NCI-H345 treated with DMSO at 0.1 percent for 48 hours (cell line): ENCODE data around the gene MYO1D.
A peak's percentile ranks its signal among the peaks of the same experiment; 100 is the strongest.

Experiments used
- DNase-seq: peaks from one replicate; lab custom pipeline; 2025; ENCODE audit not compliant: unreplicated experiment; lab: John Stamatoyannopoulos, UW

Gene MYO1D

DNA sequence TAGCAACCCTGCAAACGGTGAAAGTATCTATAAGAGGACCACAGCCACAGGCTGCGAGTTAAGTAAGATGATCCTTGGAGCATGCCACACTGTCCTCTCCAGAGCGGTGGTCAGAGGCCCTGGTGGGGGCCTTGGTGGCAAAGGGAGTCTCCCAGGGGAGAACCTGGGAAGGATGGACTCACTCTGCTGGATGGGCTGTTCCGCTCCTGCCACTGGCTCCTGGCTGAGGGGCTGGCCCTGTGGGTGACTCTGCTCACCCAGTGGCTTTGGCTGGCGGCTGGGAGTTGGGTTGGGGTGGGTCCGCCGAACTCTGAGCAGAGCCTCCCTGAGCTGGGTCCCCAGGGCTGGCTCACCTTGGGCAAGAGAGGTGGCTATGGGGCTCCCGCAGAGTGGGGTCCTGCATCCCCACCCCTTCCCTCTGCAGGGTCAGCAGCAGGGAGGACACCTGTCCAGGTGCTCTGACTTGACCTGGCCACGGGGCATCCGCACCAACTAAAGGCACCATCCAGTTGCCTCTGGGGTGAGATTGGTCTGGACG, 382.9 kb downstream of the MYO1D start:
- DNase-seq = no peak

DNA sequence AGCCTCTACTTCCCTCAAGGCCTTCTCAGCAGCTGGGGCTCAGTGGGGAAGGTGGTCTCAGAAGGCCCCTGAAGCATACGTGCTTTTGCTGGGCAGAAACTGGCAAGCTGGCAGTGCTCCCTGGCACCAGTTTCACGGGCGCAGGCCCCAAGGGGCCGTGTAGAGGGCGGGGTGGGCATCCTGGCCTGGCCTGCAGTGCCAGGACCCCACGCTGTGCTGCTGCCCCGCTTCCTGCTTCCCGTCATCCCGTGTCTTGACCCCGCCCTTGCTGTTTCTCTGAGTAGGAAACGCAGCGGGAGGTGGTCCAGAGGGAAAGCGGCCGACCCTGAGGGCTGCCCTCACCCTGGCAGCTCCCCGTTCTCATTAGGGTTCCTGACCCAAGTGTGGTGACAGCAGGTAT, 383.4 kb downstream of the MYO1D start:
- no peak for DNase-seq

DNA sequence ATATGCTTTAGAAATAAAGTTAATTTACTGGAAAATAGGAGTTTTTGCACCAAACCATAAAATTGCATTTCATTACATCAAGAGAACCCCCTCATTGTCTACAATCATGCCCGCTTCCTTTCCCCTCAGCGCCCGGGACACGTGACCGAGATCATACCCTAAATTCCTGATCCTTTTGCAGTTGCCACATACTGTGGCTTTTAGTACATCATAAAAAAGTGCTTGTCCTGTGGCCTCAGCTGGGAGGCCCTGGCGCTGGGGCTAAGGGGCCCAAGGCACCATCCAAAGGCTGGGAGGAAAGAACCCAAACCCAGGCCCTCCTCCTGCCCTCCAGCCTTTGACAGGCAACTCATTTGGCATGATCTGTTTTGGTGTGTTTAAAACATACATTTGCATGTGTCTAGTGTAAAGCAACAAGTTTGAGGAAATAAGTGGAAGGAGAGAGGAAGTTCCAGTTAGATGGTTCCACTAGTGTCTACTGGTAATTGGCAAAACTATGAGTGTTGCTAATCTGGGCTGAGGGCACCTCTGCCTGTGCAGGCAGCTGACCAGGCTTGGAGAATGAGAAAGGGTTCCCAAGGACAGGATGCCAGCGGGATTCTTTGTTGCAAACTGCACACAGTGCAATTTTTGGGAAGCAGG, 384.2 kb downstream of the MYO1D start:
- DNase-seq = no peak

DNA sequence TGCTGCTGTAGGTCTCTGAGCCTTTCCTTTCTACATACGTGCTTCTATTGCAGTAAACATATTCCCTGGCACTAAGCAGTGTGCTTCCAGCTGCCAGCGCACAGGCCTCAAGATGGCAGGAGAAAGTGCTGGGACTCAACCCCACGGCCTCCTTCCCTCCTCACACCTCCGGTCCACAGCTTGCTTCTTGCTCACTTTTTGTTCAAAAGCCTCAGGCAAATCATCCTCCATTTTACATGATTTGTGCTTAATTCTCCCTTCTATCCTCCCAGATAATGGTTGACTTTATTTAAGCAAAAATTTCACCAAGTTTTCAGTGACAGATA, 384.7 kb downstream of the MYO1D start:
- no peak for DNase-seq

DNA sequence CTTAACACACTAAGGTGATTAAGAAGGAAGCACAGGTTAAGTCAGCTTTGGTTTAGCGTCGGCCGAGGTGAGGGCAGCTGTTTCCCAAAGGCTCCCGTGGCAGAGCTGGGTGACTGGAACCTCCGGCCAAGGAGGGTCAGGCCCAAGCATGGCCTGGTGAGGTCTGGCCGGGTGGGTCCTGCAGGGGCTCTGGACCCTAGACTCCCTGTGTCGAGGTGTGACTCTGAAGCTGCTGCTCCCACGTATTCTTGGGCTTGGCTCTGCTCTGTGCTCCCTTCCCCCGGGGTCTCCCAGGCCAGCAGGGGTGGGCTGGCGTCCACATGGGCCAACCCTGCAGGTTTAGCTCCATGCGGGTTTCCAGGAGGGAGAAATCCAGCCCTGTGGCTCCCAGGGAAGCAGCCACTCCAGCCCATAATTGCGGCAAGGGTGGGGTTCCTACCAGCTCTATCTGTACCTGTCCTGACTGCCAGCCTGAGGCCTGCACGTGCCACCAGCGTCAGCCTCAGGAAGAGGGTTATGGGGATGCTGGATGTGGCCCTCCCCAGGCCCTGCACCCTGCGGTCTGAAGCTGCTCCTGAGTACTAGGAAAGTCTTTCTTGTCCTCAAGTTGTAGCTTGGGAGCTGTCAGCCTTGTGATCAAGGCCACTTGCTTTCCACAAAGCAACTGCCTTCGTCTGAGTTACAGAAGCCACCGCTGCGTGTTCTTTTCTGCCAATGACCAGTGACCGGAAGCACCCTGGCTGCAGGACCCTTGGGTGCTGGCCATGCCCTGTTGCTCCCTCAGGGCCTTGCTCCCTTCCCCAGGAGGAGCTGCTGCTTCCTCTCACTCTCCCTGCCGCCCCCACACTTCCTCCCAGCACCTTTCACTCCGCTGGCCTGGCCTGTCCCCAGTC, 385.3 kb downstream of the MYO1D start:
- DNase-seq = no peak

DNA sequence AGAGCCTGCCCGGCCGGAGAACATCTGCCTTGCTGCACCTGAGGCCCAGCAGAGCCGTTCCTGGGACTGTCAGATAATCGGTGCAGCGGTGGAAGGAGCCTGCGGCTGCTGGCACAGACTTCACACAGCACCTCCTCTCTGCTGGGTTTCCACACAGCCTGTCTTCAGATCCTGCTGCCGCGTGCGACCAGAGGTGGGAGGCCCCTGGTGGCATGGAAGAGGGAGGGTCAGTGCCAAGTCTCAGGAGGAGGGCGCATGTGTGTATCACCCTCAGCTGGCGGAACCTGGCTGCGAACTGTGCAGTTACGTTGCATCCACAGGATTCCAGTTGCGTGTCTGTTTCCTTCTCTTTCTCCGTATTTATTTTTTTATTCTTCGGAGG, 386.8 kb downstream of the MYO1D start:
- DNase-seq = no peak

DNA sequence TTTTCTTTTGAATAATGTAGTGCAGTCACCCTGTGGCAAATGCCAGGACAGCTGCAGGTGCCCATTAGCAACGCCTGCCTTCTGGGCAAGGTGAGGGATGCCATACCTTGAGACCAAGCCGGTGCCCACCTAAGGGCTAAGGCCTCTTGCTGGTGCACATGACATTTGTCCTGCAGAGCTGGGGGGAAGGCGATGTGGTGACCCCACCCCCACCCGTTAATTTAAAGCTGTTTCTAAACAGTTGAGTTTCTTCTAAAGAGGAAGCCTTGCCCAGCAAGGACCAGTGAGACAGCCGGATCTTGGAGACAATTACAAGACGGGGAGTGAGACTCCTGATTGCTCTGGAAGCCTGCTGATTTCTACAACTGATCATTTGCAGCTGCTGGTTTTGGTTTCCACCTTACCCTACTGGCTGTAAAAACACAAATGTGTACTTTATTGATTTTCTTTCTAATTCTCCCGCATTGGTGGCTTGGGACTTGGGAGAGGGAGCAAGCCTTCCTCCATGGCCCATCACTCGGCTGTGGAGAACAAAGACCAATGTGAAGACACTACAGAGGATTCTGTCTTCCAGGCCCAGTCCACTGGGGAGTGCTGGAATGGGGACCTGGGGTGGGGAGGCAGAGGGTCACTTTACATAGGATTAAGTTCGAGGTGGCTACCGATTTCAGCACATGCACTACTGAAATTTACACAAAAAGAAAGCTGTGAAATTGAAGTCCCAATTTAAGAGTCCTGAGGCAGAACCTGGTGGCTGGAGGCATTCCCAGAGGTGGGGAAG, 387.4 kb downstream of the MYO1D start:
- no peak for DNase-seq

DNA sequence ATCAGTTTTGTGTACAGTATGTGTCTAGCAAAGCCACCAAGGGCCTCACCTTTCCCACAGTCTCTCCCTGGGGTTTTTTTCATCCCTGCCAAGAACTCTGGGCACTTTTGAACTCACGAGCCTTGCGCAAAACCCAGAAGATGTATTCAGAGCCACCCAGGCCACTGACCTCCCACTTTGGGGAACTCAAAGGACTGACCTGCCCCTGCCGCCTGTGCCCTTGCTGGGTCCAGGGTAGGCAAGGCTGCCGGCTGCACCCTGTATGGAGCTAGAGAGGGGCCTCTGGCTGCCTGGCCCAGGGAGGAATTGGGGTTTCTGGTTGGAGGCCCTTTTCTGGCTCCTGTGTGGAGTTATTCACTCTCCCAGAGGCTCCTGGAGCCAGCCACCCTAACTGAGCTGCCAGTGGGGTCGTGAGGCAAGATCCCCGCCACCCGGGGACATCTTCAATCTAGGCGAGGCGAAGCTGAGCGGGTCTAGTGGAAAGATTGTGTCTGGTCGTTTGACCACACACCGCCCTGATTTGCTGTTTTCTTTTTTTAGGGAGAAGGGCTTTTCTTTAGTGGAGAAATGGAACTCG, 388.2 kb downstream of the MYO1D start:
- no peak for DNase-seq

DNA sequence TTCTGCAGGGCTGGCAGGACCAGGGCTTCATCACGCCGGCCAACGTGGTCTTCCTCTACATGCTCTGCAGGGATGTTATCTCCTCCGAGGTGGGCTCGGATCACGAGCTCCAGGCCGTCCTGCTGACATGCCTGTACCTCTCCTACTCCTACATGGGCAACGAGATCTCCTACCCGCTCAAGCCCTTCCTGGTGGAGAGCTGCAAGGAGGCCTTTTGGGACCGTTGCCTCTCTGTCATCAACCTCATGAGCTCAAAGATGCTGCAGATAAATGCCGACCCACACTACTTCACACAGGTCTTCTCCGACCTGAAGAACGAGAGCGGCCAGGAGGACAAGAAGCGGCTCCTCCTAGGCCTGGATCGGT, 388.8 kb downstream of the MYO1D start:
- no peak for DNase-seq

DNA sequence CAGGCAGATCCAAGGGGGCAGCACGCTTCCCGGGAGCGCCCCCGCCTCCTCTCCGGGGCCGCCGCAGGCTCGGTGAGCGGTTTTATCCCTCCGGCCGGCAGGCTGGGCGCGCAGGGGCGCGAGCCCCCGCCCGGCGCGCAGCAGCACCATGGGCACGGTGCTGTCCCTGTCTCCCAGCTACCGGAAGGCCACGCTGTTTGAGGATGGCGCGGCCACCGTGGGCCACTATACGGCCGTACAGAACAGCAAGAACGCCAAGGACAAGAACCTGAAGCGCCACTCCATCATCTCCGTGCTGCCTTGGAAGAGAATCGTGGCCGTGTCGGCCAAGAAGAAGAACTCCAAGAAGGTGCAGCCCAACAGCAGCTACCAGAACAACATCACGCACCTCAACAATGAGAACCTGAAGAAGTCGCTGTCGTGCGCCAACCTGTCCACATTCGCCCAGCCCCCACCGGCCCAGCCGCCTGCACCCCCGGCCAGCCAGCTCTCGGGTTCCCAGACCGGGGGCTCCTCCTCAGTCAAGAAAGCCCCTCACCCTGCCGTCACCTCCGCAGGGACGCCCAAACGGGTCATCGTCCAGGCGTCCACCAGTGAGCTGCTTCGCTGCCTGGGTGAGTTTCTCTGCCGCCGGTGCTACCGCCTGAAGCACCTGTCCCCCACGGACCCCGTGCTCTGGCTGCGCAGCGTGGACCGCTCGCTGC, 389.3 kb downstream of the MYO1D start:
- no peak for DNase-seq

DNA sequence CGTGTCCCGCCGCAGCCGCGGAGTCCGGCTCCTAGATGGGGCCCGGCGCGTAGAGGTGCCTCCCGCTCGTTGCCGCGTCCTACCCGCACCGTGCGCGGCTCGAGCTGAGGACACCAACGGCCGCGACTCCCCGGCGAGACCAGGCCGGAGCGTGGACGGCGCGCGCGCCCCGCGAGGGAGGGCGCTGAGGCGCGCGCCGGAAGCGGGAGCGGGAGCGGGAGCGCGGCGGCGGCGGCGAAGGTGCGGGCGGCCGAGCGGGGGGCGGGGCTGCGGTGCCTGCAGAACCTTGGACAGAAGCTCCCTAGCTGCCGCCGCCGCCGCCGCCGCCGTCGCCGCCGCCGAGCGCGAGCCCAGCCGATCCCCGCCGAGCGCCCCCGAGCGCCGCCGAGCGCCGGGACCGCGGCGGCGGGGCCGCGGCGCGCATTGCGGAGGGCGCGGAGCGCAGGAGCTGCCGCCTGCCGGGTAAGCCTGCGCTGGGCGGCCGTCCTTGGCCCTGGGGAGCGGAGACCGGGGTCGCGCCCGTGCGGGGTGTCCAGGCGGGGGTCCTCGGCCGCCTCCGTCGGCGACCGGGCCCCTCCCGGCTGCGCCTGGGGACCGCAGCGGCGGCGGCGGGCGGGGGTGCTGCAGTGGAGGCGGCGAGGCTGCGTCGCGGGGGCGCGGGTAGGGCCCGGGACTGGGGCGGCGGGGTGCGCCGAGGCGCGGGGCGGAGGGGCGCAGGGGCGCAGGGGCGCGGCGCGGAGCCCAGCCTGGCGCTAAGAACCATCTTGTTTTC, 390.0 kb downstream of the MYO1D start, which contains the start of gene CDK5R1:
CDK5R1 (plus strand) TSS at position 293 of the 772 bp plus-strand sequence. CDS start 628 bp downstream, outside the sequence.
- peak; percentile 48 for DNase-seq

DNA sequence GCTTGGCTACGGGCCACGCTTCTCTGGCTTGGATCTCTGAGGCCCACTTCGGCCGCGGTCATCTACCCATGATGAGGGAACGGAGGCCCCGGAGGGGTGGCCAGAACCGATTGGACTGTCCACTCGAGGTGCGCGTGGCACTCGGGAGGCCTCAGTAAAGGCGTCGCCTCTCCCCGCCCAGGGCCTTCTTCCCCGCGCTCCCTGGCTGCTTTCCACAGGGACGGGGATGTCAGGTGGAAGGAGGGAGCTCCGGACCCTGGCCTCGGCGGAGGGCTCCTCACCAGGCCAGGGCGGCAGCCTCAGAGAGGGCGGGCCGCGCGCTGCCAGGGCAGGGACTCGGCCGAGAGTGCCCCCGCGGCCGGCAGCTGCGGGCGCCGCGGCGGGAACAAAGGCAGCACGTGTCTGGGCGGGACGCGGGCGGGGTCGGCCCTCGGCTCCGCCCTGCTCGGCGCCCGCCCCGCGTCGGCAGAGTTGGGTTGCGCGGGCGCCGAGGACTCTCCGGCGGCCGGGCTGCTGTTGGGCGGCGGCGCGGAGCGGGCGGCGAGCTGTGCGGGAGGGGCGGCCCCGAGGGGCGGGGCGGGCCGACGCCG, 390.7 kb downstream of the MYO1D start:
- peak; percentile 76 for DNase-seq

DNA sequence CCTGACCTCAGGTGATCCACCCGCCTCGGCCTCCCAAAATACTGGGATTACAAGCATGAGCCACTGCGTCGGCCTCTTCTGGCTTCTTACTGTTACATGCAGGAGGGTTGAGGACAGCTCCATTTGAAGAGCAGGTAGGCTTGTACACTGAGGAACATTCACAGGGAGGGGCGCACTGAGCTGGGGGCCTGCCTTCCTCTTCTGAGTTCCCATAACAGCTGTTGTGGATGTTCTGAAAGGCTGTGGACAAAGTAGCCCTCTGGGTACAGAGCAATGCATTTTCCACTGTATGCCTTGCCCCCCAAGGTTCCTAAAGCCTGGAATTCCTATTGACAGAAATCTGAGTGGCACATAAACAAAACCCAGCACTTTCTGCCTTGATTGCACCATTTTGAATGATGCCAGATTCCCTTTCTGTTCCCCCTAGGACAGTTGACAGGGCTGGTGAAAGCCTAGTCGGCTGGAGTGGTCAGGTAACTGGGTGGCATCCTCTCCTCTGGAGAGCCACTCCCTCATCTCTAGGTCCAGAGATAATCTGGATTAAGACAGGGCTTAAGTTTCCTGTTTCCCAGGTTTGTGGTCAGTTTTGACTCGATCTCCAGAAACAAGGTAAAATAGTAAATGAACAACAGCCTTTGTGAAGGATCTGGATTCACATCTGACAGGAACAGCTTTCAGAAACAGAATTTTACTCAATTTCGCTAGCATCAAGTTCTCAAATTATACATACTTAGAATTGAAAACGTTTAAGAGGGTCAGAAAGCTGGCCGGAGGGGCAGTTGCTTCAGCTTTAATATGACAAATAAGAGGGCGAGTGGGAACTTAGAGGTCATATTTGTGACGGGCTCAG, 391.4 kb downstream of the MYO1D start:
- DNase-seq = no peak

DNA sequence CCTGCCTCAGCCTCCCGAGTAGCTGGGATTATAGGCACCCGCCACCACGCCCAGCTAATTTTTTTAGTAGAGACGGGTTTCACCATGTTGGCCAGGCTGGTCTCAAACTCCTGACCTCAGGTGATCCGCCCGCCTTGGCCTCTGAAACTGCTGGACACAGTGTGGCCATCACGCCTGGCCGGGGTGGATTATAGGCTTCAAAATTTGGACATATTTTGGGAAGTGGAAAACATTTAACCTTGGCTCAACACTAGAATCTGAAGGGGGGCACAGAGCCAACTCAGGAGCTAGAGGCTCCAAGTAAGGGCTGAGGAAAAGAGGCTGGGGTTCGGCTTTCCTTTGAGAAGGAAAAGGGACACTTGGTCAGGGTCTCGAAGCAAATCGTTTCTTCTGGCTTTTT, 392.3 kb downstream of the MYO1D start:
- no peak for DNase-seq

DNA sequence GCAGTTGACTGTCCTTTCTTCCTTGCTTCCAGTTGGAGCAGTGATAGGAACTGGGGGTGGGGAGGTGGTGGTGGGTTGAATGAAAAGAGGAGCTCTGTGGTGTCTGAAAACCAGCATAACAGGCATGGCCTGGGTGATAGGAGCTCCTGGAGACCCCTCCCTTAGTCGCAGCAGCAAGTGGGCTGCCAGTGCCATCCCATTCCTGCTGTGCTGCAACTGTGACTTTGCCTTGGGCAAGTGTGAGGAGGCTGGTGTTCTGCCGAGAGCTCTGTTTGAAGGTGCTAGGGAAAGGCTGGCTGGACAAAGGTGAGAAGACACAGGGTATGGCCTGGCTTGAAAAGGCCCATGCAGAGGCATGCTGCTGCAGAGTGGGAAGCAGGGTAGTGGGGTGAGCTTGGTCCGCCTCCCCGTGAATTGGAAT, 392.9 kb downstream of the MYO1D start:
- DNase-seq = no peak

DNA sequence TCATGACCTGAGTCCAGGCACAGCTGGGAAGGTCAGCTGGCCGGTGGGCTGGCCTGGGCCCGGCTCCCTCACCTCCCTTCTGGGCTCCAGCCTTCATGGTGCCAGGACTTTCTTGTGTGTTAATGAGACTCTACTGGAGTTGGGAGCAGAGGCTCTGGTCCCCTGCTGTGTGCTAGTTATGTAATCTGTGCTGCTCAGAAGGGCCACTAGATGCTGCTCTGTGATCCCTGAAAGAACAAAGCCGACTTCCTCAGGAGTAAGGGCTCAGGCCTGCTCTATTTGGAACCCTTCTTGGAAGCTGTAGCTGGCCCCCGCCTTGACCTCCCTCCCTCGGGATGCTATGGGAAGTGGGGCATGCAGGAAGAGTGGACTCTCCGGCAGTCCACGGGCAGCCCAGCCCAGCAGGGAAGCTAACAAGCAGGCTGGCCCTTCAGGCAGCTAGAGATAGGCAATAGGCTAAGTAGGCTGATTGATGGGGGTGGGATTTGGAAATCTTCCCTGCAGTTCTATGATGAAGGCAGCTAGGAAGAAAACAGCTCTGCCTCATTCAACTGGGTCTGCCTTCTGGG, 393.4 kb downstream of the MYO1D start:
- peak; percentile 56 for DNase-seq

DNA sequence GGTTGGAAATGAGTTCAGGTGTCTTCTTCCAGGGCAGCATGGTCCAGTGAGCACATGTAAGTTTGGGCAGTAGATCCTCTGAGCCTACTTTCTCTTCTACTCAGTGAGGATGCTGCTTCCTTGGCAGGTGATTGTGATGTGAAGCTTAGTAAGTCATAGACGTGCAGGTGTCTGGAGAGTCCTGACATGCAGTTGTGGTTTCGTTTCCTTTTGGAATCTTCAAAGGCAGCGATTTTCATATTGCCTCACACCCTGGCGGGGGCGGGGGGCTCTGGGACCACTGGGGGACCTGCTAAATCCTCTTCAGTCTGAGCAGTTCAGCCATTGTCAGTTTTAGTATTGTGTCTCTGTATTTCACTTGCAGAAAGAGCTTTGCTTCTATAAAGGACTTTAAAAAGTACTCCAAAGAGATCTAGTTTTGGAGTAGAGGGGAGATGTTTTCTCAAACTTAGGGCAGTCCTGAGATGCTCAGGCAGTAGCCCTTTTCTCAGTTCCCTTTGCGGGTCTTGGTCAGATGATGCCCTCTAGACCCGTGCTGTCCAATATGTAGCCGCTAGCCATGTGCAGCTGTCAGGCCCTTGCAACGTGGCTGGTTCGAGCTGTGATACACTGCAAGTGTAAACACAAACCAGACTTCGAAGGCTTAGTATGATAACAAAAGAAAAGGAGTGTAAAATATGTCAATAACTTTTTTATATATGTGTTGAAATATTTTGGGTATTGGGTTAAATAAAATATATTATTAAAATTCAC, 394.2 kb downstream of the MYO1D start:
- DNase-seq = no peak

DNA sequence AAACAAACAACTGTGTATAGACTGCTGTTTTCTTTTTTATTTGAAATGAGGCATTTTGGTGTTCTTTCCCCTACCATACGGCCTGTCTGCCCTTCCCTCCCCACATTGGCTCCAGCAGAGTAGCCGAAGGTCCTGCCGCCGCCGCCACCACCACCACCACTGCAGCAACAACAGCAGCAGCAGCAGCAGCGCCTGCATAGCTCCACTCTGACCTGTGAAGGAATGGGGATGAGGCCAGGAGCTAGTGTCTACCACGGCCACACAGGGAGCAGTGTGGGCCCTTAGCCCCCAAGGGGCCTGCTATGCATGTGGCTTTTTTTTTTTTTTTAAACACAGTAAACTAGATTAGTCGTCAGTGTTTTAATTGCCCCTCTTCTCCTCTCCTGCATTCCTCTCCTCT, 395.7 kb downstream of the MYO1D start:
- DNase-seq = no peak
